OCI-M2 (cell line): Measurements from ENCODE around the gene TBCC.

Experiments used
- DNase-seq: peaks from one replicate; lab custom pipeline; 2025; ENCODE audit not compliant: unreplicated experiment; lab: John Stamatoyannopoulos, UW

Gene TBCC

GRCh38 chr6:42696526-42697267 is 49.2 kb downstream of the TBCC start:
- DNase-seq: no peak

GRCh38 chr6:42694586-42694985 is 51.3 kb downstream of the TBCC start:
- no peak for DNase-seq
